Esophagus squamous epithelium (tissue), 4 donors: ENCODE data around the gene CXXC1.

Experiments used
- POLR2A ChIP-seq, 4 donors: fragments of 450-650 bp; IDR thresholded peaks; one replicate each; pipeline ENCODE4 v1.6.1; 2017; ENCODE audit warnings: antibody characterized with exemption in 4 of 4, mild to moderate bottlenecking in 4 of 4, moderate library complexity in 3 of 4
- TF ChIP-seq, protein P1 (sequence below), 6 experiments: fragments of 450-650 bp in 4 of 6; fragments of 200-600 bp in 2 of 6; sonication (generic) in 2 of 6; IDR thresholded peaks; one replicate each; pipeline ENCODE4 v1.5.1; 2016 to 2019; ENCODE audit warnings: antibody characterized with exemption in 6 of 6, mild to moderate bottlenecking in 4 of 6, moderate library complexity in 4 of 6

GRCh38 chr18:50310080-50310479, 22.6 kb upstream of the CXXC1 start:
- TF ChIP-seq, protein P1, sequence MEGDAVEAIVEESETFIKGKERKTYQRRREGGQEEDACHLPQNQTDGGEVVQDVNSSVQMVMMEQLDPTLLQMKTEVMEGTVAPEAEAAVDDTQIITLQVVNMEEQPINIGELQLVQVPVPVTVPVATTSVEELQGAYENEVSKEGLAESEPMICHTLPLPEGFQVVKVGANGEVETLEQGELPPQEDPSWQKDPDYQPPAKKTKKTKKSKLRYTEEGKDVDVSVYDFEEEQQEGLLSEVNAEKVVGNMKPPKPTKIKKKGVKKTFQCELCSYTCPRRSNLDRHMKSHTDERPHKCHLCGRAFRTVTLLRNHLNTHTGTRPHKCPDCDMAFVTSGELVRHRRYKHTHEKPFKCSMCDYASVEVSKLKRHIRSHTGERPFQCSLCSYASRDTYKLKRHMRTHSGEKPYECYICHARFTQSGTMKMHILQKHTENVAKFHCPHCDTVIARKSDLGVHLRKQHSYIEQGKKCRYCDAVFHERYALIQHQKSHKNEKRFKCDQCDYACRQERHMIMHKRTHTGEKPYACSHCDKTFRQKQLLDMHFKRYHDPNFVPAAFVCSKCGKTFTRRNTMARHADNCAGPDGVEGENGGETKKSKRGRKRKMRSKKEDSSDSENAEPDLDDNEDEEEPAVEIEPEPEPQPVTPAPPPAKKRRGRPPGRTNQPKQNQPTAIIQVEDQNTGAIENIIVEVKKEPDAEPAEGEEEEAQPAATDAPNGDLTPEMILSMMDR (IDR thresholded peaks at IDR 0.05), result no peak
- TF ChIP-seq POLR2A (IDR thresholded peaks at IDR 0.05), result no peak
